GM19467 (cell line): ENCODE measurements around the gene MAB21L4.

Source experiments
- ATAC-seq: cut with Tn5 transposase; IDR thresholded peaks from one replicate; pipeline ENCODE4 v1.9.1; 2021; ENCODE audit warnings: mild to moderate bottlenecking, moderate library complexity; ENCODE audit not compliant: unreplicated experiment

The MAB21L4 gene

GRCh38 chr2:240925568-240926515 lies 29.9 kb upstream of the MAB21L4 start:
- no peak for ATAC-seq

- no peak for ATAC-seq
Measured at GRCh38 chr2:240925191-240925567, 29.2 kb upstream of the MAB21L4 start.

GRCh38 chr2:240922982-240923537 lies 27.1 kb upstream of the MAB21L4 start:
- ATAC-seq = no peak

GRCh38 chr2:240922245-240922981 lies 26.5 kb upstream of the MAB21L4 start:
- ATAC-seq = no peak

- no peak for ATAC-seq
Measured at GRCh38 chr2:240921995-240922244, 26.0 kb upstream of the MAB21L4 start.

GRCh38 chr2:240921311-240921994 lies 25.5 kb upstream of the MAB21L4 start:
- ATAC-seq = no peak

- ATAC-seq = no peak
Measured at GRCh38 chr2:240920783-240921231, 24.9 kb upstream of the MAB21L4 start.

GRCh38 chr2:240919786-240920782 lies 24.1 kb upstream of the MAB21L4 start:
- ATAC-seq = no peak

- ATAC-seq = no peak
Measured at GRCh38 chr2:240919161-240919781, 23.3 kb upstream of the MAB21L4 start.

GRCh38 chr2:240918258-240919091 lies 22.5 kb upstream of the MAB21L4 start:
- no peak for ATAC-seq

- no peak for ATAC-seq
Measured at GRCh38 chr2:240917684-240918257, 21.8 kb upstream of the MAB21L4 start.

- no peak for ATAC-seq
Measured at GRCh38 chr2:240917009-240917683, 21.2 kb upstream of the MAB21L4 start.

GRCh38 chr2:240916571-240917008 lies 20.6 kb upstream of the MAB21L4 start:
- no peak for ATAC-seq

GRCh38 chr2:240915526-240916341 lies 19.8 kb upstream of the MAB21L4 start:
- ATAC-seq = no peak

GRCh38 chr2:240914645-240915525 lies 18.9 kb upstream of the MAB21L4 start:
- ATAC-seq = no peak
